IMR-90 (cell line): ENCODE results near the gene TTC39B. TPM values are rescaled to one million over a fixed set of nuclear protein-coding genes. Genes with fewer than 3 reads are reported as not detected.

Experiments used
- ATAC-seq: fragments of 200-7000 bp; cut with Tn5 transposase; 2 replicates; pipeline ENCODE4 v1.9.1; 2020; ENCODE audit warnings: low read depth, mild to moderate bottlenecking, moderate library complexity
- BruUV-seq: library from RNA; stranded (reverse); fragments of 400-500 nt; replicated peaks from 2 replicates; lab custom pipeline; 2021; lab: Mats Ljungman, UMichigan
- CTCF ChIA-PET: fragments of 300-600 bp; formaldehyde crosslinking; extraction: SDS; loops from one replicate; lab custom pipeline; 2021; ENCODE audit warnings: antibody characterized with exemption; lab: Yijun Ruan, JAX
- POLR2A ChIA-PET: fragments of 300-600 bp; sonication (Branson Sonifier 250); formaldehyde crosslinking; loops from one replicate; lab custom pipeline; 2022; ENCODE audit warnings: antibody characterized with exemption; ENCODE audit not compliant: unreplicated experiment; lab: Charles Lee
- DNase-seq: peaks from one replicate; pipeline ENCODE4 v3.0.0; 2013
- H2AFZ ChIP-seq: replicated peaks from 2 replicates; pipeline ENCODE3; 2013; ENCODE audit warnings: low read length, mild to moderate bottlenecking; ENCODE audit not compliant: poor library complexity
- H2AK5ac ChIP-seq: 2 replicates; pipeline ENCODE4 v1.6.1; 2013; ENCODE audit warnings: low read depth, low read length, inconsistent platforms
- H2AK9ac ChIP-seq: replicated peaks from 2 replicates; pipeline ENCODE3; 2013; ENCODE audit warnings: mild to moderate bottlenecking, low read depth, low read length, moderate library complexity; ENCODE audit not compliant: poor library complexity
- H2BK120ac ChIP-seq: 2 replicates; pipeline ENCODE4 v1.6.1; 2013; ENCODE audit warnings: low read depth, low read length, inconsistent platforms
- H2BK15ac ChIP-seq: 3 replicates; pipeline ENCODE4 v1.6.1; 2013; ENCODE audit warnings: low read depth, low read length, inconsistent platforms
- H2BK20ac ChIP-seq: 2 replicates; pipeline ENCODE4 v1.6.1; 2013; ENCODE audit warnings: low read depth, mild to moderate bottlenecking, inconsistent platforms, low read length, moderate library complexity
- H2BK5ac ChIP-seq: 2 replicates; pipeline ENCODE4 v1.6.1; 2013; ENCODE audit warnings: mild to moderate bottlenecking, low read depth, low read length, inconsistent platforms; ENCODE audit not compliant: poor library complexity, severe bottlenecking
- H3K14ac ChIP-seq: replicated peaks from 2 replicates; pipeline ENCODE4 v1.6.1; 2013; ENCODE audit warnings: low read depth, low read length, inconsistent platforms
- H3K18ac ChIP-seq: 2 replicates; pipeline ENCODE4 v1.6.1; 2013; ENCODE audit warnings: low read depth, low read length, control low read depth
- H3K23ac ChIP-seq: 2 replicates; pipeline ENCODE4 v1.6.1; 2013; ENCODE audit warnings: low read depth, low read length, inconsistent platforms
- H3K27ac ChIP-seq: 2 replicates; pipeline ENCODE4 v1.5.1; 2013; ENCODE audit warnings: mild to moderate bottlenecking, control low read depth, low read length; ENCODE audit not compliant: insufficient read depth
- H3K27me3 ChIP-seq: 2 replicates; pipeline ENCODE4 v1.6.1; 2013; ENCODE audit warnings: low read length; ENCODE audit not compliant: control insufficient read depth, insufficient read depth
- H3K36me3 ChIP-seq: 2 replicates; pipeline ENCODE4 v1.6.1; 2013; ENCODE audit warnings: low read length, mixed read lengths; ENCODE audit not compliant: control insufficient read depth, insufficient read depth
- H3K4ac ChIP-seq: 2 replicates; pipeline ENCODE4 v1.6.1; 2013; ENCODE audit warnings: low read depth, low read length, inconsistent platforms
- H3K4me1 ChIP-seq: 2 replicates; pipeline ENCODE4 v1.6.1; 2013; ENCODE audit warnings: low read length, mixed read lengths; ENCODE audit not compliant: control insufficient read depth, insufficient read depth
- H3K4me2 ChIP-seq: 2 replicates; pipeline ENCODE4 v1.6.1; 2013; ENCODE audit warnings: low read depth, mild to moderate bottlenecking, control low read depth, low read length, moderate library complexity
- H3K4me3 ChIP-seq: 2 replicates; pipeline ENCODE4 v1.5.1; 2013; ENCODE audit warnings: low read depth, mild to moderate bottlenecking, control low read depth, low read length, moderate library complexity; ENCODE audit not compliant: insufficient read depth
- H3K56ac ChIP-seq: 2 replicates; pipeline ENCODE4 v1.6.1; 2013; ENCODE audit warnings: low read length, inconsistent platforms; ENCODE audit not compliant: insufficient read depth; ENCODE audit errors: extremely low read depth
- H3K79me1 ChIP-seq, 2 experiments: 2 replicates each; pipeline ENCODE4 v1.6.1; 2013; ENCODE audit warnings: low read length in 2 of 2, inconsistent platforms in 1 of 2, low read depth in 1 of 2
- H3K9ac ChIP-seq: 2 replicates; pipeline ENCODE4 v1.6.1; 2013; ENCODE audit warnings: low read depth, low read length, control low read depth
- H3K9me1 ChIP-seq: 2 replicates; pipeline ENCODE4 v1.6.1; 2013; ENCODE audit warnings: low read length, inconsistent platforms; ENCODE audit not compliant: insufficient read depth
- H3K9me3 ChIP-seq: 2 replicates; pipeline ENCODE4 v1.6.1; 2013; ENCODE audit warnings: low read length; ENCODE audit not compliant: control insufficient read depth, insufficient read depth
- H4K20me1 ChIP-seq: 2 replicates; pipeline ENCODE4 v1.6.1; 2013; ENCODE audit warnings: low read length, inconsistent platforms; ENCODE audit not compliant: insufficient read depth
- H4K5ac ChIP-seq: 2 replicates; pipeline ENCODE4 v1.6.1; 2013; ENCODE audit warnings: mild to moderate bottlenecking, low read depth, low read length, control low read depth
- H4K8ac ChIP-seq, 2 experiments: 2 replicates each; pipeline ENCODE4 v1.6.1; 2013; ENCODE audit warnings: low read depth in 2 of 2, low read length in 2 of 2, control low read depth in 1 of 2, inconsistent platforms in 1 of 2
- H4K91ac ChIP-seq: 2 replicates; pipeline ENCODE4 v1.6.1; 2013; ENCODE audit warnings: low read depth, low read length, inconsistent platforms; ENCODE audit not compliant: insufficient read depth
- FOS ChIP-seq: fragments of 150-350 bp; IDR thresholded peaks from 2 replicates; pipeline ENCODE4 v1.6.1; 2016; ENCODE audit warnings: low read depth, low read length
- RAD21 ChIP-seq: IDR thresholded peaks from 2 replicates; pipeline ENCODE4 v1.6.1; 2012; ENCODE audit warnings: low read length, improper control_type of control experiment
- RCOR1 ChIP-seq: IDR thresholded peaks from 2 replicates; pipeline ENCODE4 v1.6.1; 2012; ENCODE audit warnings: mild to moderate bottlenecking, low read length, improper control_type of control experiment; ENCODE audit not compliant: insufficient replicate concordance
- WGBS, 2 experiments: methylation state at CpG; one replicate each; pipeline versions ENCODE4 v1.1.5 to v1.1.7; 2013; ENCODE audit warnings: missing lambda C conversion rate in 2 of 2; ENCODE audit not compliant: insufficient read length in 1 of 2; ENCODE audit errors: extremely low coverage in 2 of 2; 5-methylcytosine and 5-hydroxymethylcytosine counted together
- dilution Hi-C: fragments of 300-500 bp; cut with HindIII; formaldehyde crosslinking; loops from one replicate; pipeline ENCODE4 v1.14.3; 2018; ENCODE audit warnings: low sequenced_read_pairs; ENCODE audit not compliant: unreplicated experiment
- in situ Hi-C: fragments of 300-500 bp; cut with MboI; formaldehyde crosslinking; loops from 3 replicates; pipeline ENCODE4 v1.14.3; 2019; ENCODE audit warnings: low sequenced_read_pairs, inconsistent platforms, mixed read lengths
- intact Hi-C: fragments of 100-400 bp; cut with micrococcal nuclease; formaldehyde crosslinking; loops from 2 replicates; pipeline ENCODE4 v1.10.0; 2022
- polyA plus RNA-seq, 3 experiments: library from polyadenylated mRNA; depleted of rRNA; stranded (reverse); fragments of >200 nt; gene quantifications; 2 replicates each; pipeline ENCODE4 v1.2.3, GENCODE V29; 2012; ENCODE audit warnings: low replicate concordance in 1 of 3
- total RNA-seq: library from RNA; depleted of rRNA; stranded (reverse); fragments of >200 nt; gene quantifications from 2 replicates; pipeline ENCODE4 v1.2.3, GENCODE V29; 2012

The TTC39B gene
- total and polyA plus RNA-seq, 2 of the 4 experiments (the other 2 are of a cell fraction), result 2.5 to 12.2 TPM

GRCh38 chr9:15157381-15157780, 149.6 kb downstream of the TTC39B start:
- Histone ChIP-seq H3K14ac (no peak overlapping the region), H4K20me1 (no peaks in the 10 kb centered on the region), H3K27me3 (peaks cover 18% of the 10 kb centered on the region), H2AFZ (no peak overlapping the region), H4K91ac (no peak overlapping the region), H2BK20ac (no peak overlapping the region), H3K27ac (no peak overlapping the region), H4K5ac (no peak overlapping the region), H2BK120ac (no peak overlapping the region), H3K9me3 (no peaks in the 10 kb centered on the region), H3K4me2 (no peak overlapping the region), H2AK5ac (no peak overlapping the region), H3K4ac (no peak overlapping the region), H3K79me1 (no peaks in the 10 kb centered on the region), H3K23ac (no peak overlapping the region), H3K4me3 (no peak overlapping the region), H3K18ac (no peak overlapping the region), H3K56ac (no peak overlapping the region), H2BK5ac (no peak overlapping the region), H3K4me1 (no peaks in the 10 kb centered on the region; the same call in 1 of the 2 replicates), H2BK15ac (no peak overlapping the region), H3K9ac (no peak overlapping the region), H3K9me1 (no peaks in the 10 kb centered on the region; the same call in 1 of the 2 replicates), H2AK9ac (no peak overlapping the region), H4K8ac (no peak overlapping the region), H3K36me3 (no peaks in the 10 kb centered on the region)
- in situ Hi-C loops (no loop called here), dilution Hi-C loops (no loop called here), intact Hi-C loops (no loop called here)
- TF ChIP-seq FOS (no peak), RAD21 (no peak), RCOR1 (no peak)
- DNase-seq, result no peak
- no peak for ATAC-seq
- no CpG with 5 or more reads among the region's 4 CpGs for WGBS, 2 experiments
- POLR2A ChIA-PET, result no interaction called here
- BruUV-seq, result no TSS peak
- CTCF ChIA-PET, result interaction anchor here (0.7 kb wide), 1 partner anchor 1799 kb away, joined by 3 read pairs; no protein-coding TSS in a partner anchor
